SU-DHL-6 (cell line): ENCODE results near the gene FAM120B.

Source experiments
- H2AFZ ChIP-seq: fragments of 200-600 bp; sonication (generic); 2 replicates; pipeline ENCODE4 v1.6.1; 2014; ENCODE audit warnings: low read depth, mild to moderate bottlenecking, moderate library complexity, mixed read lengths, antibody characterized with exemption, low read length; ENCODE audit not compliant: severe bottlenecking
- H3F3A ChIP-seq: fragments of 200-600 bp; shearing (Covaris generic); 2 replicates; pipeline ENCODE4 v1.6.0; 2016; ENCODE audit warnings: antibody characterized with exemption, mild to moderate bottlenecking; ENCODE audit not compliant: insufficient read depth
- H3K27ac ChIP-seq: fragments of 200-600 bp; sonication (generic); 2 replicates; pipeline ENCODE4 v1.5.1; 2016; ENCODE audit warnings: low read depth, mild to moderate bottlenecking, low read length, moderate library complexity, mixed read lengths
- H3K27me3 ChIP-seq: fragments of 200-600 bp; sonication (generic), shearing (Covaris generic); 2 replicates; pipeline ENCODE4 v1.6.0; 2014; ENCODE audit warnings: mild to moderate bottlenecking, low read length
- H3K36me3 ChIP-seq: fragments of 200-600 bp; sonication (generic); 2 replicates; pipeline ENCODE4 v1.6.1; 2014; ENCODE audit warnings: mild to moderate bottlenecking, low read length, mixed read lengths
- H3K4me2 ChIP-seq: fragments of 300-600, 200-600 bp; shearing (Covaris generic), sonication (generic); 2 replicates; pipeline ENCODE4 v1.6.0; 2014; ENCODE audit warnings: low read length, low read depth, mild to moderate bottlenecking; ENCODE audit not compliant: poor library complexity, severe bottlenecking
- H3K4me3 ChIP-seq: fragments of 200-600 bp; sonication (generic); 2 replicates; pipeline ENCODE4 v1.5.1; 2014; ENCODE audit warnings: antibody characterized with exemption, low read length, mild to moderate bottlenecking, mixed read lengths; ENCODE audit not compliant: insufficient read depth, poor library complexity, severe bottlenecking
- H3K79me2 ChIP-seq: fragments of 200-600 bp; sonication (generic); 2 replicates; pipeline ENCODE4 v1.6.1; 2014; ENCODE audit warnings: mild to moderate bottlenecking, low read length, moderate library complexity; ENCODE audit not compliant: insufficient read depth
- H3K9ac ChIP-seq: fragments of 200-600 bp; sonication (generic); 2 replicates; pipeline ENCODE4 v1.7.0; 2014; ENCODE audit warnings: mild to moderate bottlenecking, low read length
- H3K9me2 ChIP-seq: fragments of 200-600 bp; sonication (generic); replicated peaks from 2 replicates; pipeline ENCODE4 v1.6.1; 2014; ENCODE audit warnings: low read length; ENCODE audit not compliant: insufficient read depth
- H3K9me3 ChIP-seq: fragments of 200-600 bp; sonication (generic); 2 replicates; pipeline ENCODE4 v1.6.1; 2014; ENCODE audit warnings: low read length, mixed read lengths; ENCODE audit not compliant: insufficient read depth
- H4K20me1 ChIP-seq: fragments of 200-600 bp; sonication (generic); 2 replicates; pipeline ENCODE4 v1.6.1; 2014; ENCODE audit warnings: low read depth, mild to moderate bottlenecking, antibody characterized with exemption, low read length, moderate library complexity, mixed read lengths
- EZH2phosphoT487 ChIP-seq: fragments of 200-600 bp; sonication (generic), shearing (Covaris generic); conservative IDR thresholded peaks from 2 replicates; pipeline ENCODE4 v1.6.1; 2018; ENCODE audit warnings: mild to moderate bottlenecking, antibody characterized with exemption, low read length, moderate library complexity, mixed read lengths
- TF ChIP-seq, protein P1 (sequence below): fragments of 200-600 bp; sonication (generic); IDR thresholded peaks from one replicate; pipeline ENCODE4 v1.5.1; 2017; ENCODE audit warnings: antibody characterized with exemption, mild to moderate bottlenecking, low read length, moderate library complexity; ENCODE audit not compliant: insufficient read depth, poor library complexity, severe bottlenecking

Gene FAM120B

DNA sequence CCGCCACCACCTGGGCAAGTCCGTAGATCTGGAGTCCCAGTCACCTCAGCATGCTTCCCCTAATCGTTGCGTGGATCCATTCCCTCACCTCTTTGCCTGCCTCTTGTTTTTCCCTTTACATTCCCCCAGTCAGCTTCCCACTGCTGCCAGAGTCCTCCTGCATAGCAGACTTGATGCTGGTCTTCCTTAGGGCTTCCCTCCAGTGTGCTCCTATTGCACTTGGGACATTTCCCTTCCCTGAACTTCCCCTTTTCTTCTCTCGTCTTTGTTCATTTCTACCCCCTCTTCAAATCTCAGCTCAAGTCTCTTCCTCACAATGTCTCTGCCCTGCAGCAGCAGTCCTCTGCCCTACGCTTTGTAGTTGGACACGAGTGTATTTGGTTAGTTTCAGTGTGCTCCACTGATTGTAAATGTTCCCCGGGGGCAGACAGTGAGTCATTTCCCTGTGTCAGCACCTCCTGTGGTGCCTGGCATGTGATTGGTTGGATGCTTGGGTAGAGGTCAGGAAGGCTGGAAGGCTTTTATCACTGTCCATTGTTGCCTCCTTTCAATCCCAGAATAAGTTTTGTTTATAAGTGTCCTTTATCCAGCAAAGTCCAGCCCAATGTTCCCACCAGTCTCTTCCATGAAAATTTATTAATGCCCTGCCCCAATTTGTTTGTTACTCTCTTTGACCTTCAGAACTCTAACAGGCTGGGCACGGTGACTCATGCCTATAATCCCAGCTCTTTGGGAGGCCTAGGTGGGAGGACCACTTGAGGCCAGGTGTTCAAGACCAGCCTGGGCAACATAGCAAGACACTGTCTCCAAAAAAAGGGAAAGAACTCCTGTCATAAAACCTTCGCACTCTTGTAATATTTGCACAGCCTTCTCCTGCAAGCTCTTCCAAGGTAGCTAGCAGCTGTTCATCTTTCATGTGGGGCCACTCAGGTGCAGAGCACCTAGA is 38.3 kb downstream of the FAM120B start:
- no peak overlapping the region for H3K4me2 ChIP-seq
- no peak overlapping the region for H3K4me3 ChIP-seq
- H3K27ac ChIP-seq, result no peak overlapping the region
- H4K20me1 ChIP-seq, result no peaks in the 10 kb centered on the region
- no peaks in the 10 kb centered on the region for H3K27me3 ChIP-seq
- H3F3A ChIP-seq, result no peaks in the 10 kb centered on the region
- H3K9me3 ChIP-seq, result peaks cover 3% of the 10 kb centered on the region; the same call in 1 of the 2 replicates
- H3K9ac ChIP-seq, result no peak overlapping the region
- H3K9me2 ChIP-seq, result no peaks in the 10 kb centered on the region
- no peaks in the 10 kb centered on the region; the same call in 1 of the 2 replicates for H3K79me2 ChIP-seq
- peaks cover 12% of the 10 kb centered on the region for H3K36me3 ChIP-seq
- no peak overlapping the region for H2AFZ ChIP-seq
- TF ChIP-seq, protein P1, sequence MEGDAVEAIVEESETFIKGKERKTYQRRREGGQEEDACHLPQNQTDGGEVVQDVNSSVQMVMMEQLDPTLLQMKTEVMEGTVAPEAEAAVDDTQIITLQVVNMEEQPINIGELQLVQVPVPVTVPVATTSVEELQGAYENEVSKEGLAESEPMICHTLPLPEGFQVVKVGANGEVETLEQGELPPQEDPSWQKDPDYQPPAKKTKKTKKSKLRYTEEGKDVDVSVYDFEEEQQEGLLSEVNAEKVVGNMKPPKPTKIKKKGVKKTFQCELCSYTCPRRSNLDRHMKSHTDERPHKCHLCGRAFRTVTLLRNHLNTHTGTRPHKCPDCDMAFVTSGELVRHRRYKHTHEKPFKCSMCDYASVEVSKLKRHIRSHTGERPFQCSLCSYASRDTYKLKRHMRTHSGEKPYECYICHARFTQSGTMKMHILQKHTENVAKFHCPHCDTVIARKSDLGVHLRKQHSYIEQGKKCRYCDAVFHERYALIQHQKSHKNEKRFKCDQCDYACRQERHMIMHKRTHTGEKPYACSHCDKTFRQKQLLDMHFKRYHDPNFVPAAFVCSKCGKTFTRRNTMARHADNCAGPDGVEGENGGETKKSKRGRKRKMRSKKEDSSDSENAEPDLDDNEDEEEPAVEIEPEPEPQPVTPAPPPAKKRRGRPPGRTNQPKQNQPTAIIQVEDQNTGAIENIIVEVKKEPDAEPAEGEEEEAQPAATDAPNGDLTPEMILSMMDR, result no peak
- TF ChIP-seq EZH2phosphoT487, result no peak

DNA sequence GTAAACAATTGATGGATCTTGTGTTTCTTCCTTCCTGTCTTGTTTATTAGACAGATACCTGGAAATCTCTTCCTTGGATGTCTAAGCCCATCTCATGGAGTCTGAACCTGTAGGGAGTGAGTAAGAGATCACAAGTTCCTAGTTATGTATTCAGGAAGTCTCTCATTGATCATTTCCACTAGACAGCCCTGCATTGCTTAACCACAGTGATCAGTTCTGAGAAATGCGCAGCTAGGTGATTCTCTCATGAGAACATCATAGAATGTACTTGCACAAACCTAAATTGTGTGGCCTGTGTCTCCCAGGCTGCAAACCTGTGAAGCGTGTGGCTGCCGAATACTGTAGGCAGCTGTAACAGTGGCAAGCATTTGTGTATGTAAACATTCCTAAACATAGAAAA is 39.1 kb downstream of the FAM120B start:
- Histone ChIP-seq H4K20me1 (no peaks in the 10 kb centered on the region), H3K4me3 (no peak overlapping the region), H3K27ac (no peak overlapping the region), H3K9ac (no peak overlapping the region), H3K9me3 (peaks cover 10% of the 10 kb centered on the region; the same call in 1 of the 2 replicates), H3K4me2 (no peak overlapping the region), H3F3A (no peaks in the 10 kb centered on the region), H3K27me3 (no peaks in the 10 kb centered on the region), H3K36me3 (peaks cover 20% of the 10 kb centered on the region), H3K9me2 (no peaks in the 10 kb centered on the region), H2AFZ (no peak overlapping the region), H3K79me2 (no peaks in the 10 kb centered on the region; the same call in 1 of the 2 replicates)
- TF ChIP-seq, protein P1, result no peak
- no peak for TF ChIP-seq EZH2phosphoT487

DNA sequence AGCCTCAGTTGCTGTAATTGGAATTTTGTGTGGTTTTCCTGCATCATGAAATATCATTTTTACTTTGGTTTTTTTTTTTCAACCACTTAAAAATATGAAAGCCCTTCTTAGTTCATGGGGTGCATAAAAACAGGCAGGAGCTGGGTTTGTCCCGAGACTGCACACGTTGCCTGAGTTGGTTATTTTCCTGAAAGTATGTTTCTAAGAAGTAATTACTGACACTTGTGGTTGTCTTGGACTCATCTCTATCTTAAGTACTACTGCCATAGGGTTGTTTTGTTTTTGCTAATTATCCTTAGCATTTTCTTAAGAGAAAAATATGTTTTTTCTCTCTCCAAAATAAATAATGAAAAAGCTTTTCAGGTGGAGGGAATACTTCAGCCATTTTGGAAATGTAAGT is 40.1 kb downstream of the FAM120B start:
- Histone ChIP-seq H3K9ac (no peak overlapping the region), H3K36me3 (peaks cover 26% of the 10 kb centered on the region), H3K79me2 (no peaks in the 10 kb centered on the region)

More for the DNA sequence above, 40.1 kb downstream of the FAM120B start:
- no peak overlapping the region for H3K4me3 ChIP-seq
- TF ChIP-seq, protein P1, result no peak
- no peak for TF ChIP-seq EZH2phosphoT487
- no peaks in the 10 kb centered on the region for H3K9me2 ChIP-seq
- H2AFZ ChIP-seq, result no peak overlapping the region
- H3F3A ChIP-seq, result no peaks in the 10 kb centered on the region
- no peaks in the 10 kb centered on the region for H3K27me3 ChIP-seq
- no peaks in the 10 kb centered on the region for H4K20me1 ChIP-seq
- H3K4me2 ChIP-seq, result no peak overlapping the region
- H3K27ac ChIP-seq, result no peak overlapping the region
- peaks cover 20% of the 10 kb centered on the region; the same call in 1 of the 2 replicates for H3K9me3 ChIP-seq
